ENCODE measurements around the gene CTDSPL. TPM values are rescaled to one million over a fixed set of nuclear protein-coding genes. Genes with fewer than 3 reads are reported as not detected.

Gene CTDSPL
- total and polyA plus RNA-seq, 2 of the 8 experiments (the other 6 are each of a cell fraction or from before 2014, with no cell fraction given): 20.3 to 42.2 TPM

DNA sequence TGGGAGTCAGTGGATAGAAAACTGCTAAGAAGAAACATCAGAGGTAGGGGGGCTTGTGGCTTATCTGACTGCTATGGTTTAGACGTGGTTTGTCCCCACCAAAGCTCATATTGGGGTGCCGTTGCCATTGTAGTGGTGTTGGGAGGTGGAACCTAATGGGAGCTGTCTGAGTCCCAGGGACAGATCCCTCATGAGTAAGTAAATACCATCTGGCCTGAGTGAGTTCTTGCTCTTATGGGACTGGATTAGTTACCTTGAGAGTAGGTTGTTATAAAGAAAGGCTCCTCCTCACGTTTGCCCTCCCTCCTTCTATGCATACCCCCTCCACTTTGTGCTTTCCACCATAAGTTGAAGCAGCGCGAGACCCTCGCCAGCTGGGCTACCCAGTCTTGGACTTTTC lies 75.5 kb downstream of the CTDSPL start (continued):
- TF ChIP-seq EP300 (IDR thresholded peaks at IDR 0.05; ENCODE audit: borderline replicate concordance in 1 of 2, low read depth in 2 of 2, low read length in 2 of 2) (no peak), USF2 (IDR thresholded peaks at IDR 0.05; ENCODE audit: low read length) (no peak), TEAD4 (IDR thresholded peaks at IDR 0.05; ENCODE audit: low read depth, low read length) (no peak), MAFK (IDR thresholded peaks at IDR 0.05; ENCODE audit: low read depth, low read length) (no peak), CHD2 (IDR thresholded peaks at IDR 0.05; ENCODE audit: low read length) (no peak), RNF2 (IDR thresholded peaks at IDR 0.05; ENCODE audit: borderline replicate concordance, low read depth, low read length, missing control alignments, poor library complexity, severe bottlenecking) (no peak)
